HPDE6-E6E7 (cell line): ENCODE results near the gene ZNF689.
"Not testable (repeated sequence)": the region's sequence is repeated elsewhere in the genome, so short reads cannot be mapped to it uniquely, and the experiment has no call there.

Experiments used
- DNase-seq: peaks from one replicate; pipeline ENCODE4 v3.0.0; 2011; ENCODE audit warnings: missing footprints; ENCODE audit errors: extremely low spot score

ZNF689 gene

GRCh38 chr16:30600215-30600614 is 10.0 kb downstream of the ZNF689 start:
- DNase-seq: no peak

- no peak for DNase-seq
Observed at GRCh38 chr16:30592871-30593270, 17.3 kb downstream of the ZNF689 start.

GRCh38 chr16:30590869-30591268 is 19.3 kb downstream of the ZNF689 start:
- not testable (repeated sequence) for DNase-seq

GRCh38 chr16:30589582-30589981 is 20.6 kb downstream of the ZNF689 start:
- not testable (repeated sequence) for DNase-seq

- no peak for DNase-seq
Observed at GRCh38 chr16:30588651-30589050, 21.5 kb downstream of the ZNF689 start.

GRCh38 chr16:30585400-30586191 is 24.6 kb downstream of the ZNF689 start, which contains the start of gene ZNF785:
TSS of gene ZNF785 (minus strand) at chr16:30585697. CDS start at chr16:30585611, 86 bp downstream.
- peak; percentile 99 for DNase-seq

GRCh38 chr16:30585022-30585399 is 25.2 kb downstream of the ZNF689 start:
- DNase-seq: no peak

- no peak for DNase-seq
Observed at GRCh38 chr16:30582611-30583340, 27.4 kb downstream of the ZNF689 start.

GRCh38 chr16:30581457-30581856 is 28.7 kb downstream of the ZNF689 start:
- DNase-seq: no peak

- DNase-seq: no peak
Observed at GRCh38 chr16:30574678-30575077, 35.5 kb downstream of the ZNF689 start.

- peak; percentile 91 for DNase-seq
Observed at GRCh38 chr16:30571445-30572322, 38.5 kb downstream of the ZNF689 start, which contains the start of gene ZNF688. TSS of gene ZNF688 (minus strand) at chr16:30571714. CDS start at chr16:30571629, 85 bp downstream.

- DNase-seq: no peak
Observed at GRCh38 chr16:30570636-30571444, 39.3 kb downstream of the ZNF689 start.

- no peak for DNase-seq
Observed at GRCh38 chr16:30569746-30570635, 40.2 kb downstream of the ZNF689 start.

- DNase-seq: no peak
Observed at GRCh38 chr16:30569281-30569680, 40.9 kb downstream of the ZNF689 start.

- peak; percentile 77 for DNase-seq
Observed at GRCh38 chr16:30567991-30568638, 42.1 kb downstream of the ZNF689 start.

- DNase-seq: no peak
Observed at GRCh38 chr16:30567160-30567990, 42.8 kb downstream of the ZNF689 start.

GRCh38 chr16:30566531-30566930 is 43.7 kb downstream of the ZNF689 start:
- no peak for DNase-seq

- no peak for DNase-seq
Observed at GRCh38 chr16:30565984-30566383, 44.2 kb downstream of the ZNF689 start.

GRCh38 chr16:30565526-30565925 is 44.7 kb downstream of the ZNF689 start:
- DNase-seq: no peak
